Measurements from ENCODE around the gene CORIN.

GRCh38 chr4:47646372-47646771 lies 191.5 kb downstream of the CORIN start:
- TF ChIP-seq CTCF (IDR thresholded peaks at IDR 0.05; ENCODE audit: low read depth, low read length) (no peak), EZH2phosphoT487 (IDR thresholded peaks at IDR 0.05; ENCODE audit: low read depth) (no peak)
